ENCODE measurements around the gene EMC9. TPM values are rescaled to one million over a fixed set of nuclear protein-coding genes. Genes with fewer than 3 reads are reported as not detected.

The EMC9 gene
- total and polyA plus RNA-seq, 10 of the 15 experiments (the other 5 are each of a cell fraction or from before 2014, with no cell fraction given) = 15.3 to 60.5 (median 30.3) TPM

DNA sequence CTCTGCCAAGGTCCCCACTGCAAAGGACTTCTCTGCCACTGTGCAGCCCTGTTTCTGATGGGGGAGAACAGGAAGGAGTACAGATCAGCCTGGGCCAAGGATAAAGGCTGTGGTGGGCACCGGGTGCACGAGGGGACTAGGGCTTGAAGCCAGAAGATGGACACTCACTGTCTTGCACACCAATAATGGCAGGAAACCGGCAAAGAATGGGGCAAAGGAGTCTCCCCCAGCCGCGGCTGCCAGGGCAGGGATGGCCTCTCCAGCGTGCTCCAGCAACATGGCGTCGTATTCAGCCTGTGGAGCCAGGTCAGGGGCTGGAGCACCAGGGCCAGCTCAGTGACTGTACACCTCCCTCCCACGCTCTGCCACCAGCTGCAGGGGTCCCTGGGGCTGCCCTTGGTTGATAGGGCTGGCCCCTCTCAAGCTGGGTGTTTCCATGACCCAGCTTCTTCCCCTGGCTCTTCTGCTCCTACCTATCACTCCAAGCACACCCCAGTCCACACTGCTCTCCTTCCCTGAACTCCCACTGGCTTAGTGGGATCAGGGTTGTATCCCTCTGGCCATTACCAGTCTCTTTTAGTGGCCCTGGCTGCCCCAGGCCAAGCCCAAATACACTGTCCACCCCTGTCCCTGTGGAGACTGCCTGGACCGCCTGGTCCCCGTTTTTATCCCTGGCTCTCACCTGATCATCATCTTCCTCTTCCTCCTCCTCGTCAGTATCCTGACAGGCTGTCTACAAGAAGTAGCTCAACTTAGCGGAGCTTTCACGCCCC is 40.9 kb upstream of the EMC9 start (continued):
- peak; percentile 34 for TF ChIP-seq POLR2AphosphoS5 (IDR thresholded peaks at IDR 0.05; ENCODE audit: low read length)

DNA sequence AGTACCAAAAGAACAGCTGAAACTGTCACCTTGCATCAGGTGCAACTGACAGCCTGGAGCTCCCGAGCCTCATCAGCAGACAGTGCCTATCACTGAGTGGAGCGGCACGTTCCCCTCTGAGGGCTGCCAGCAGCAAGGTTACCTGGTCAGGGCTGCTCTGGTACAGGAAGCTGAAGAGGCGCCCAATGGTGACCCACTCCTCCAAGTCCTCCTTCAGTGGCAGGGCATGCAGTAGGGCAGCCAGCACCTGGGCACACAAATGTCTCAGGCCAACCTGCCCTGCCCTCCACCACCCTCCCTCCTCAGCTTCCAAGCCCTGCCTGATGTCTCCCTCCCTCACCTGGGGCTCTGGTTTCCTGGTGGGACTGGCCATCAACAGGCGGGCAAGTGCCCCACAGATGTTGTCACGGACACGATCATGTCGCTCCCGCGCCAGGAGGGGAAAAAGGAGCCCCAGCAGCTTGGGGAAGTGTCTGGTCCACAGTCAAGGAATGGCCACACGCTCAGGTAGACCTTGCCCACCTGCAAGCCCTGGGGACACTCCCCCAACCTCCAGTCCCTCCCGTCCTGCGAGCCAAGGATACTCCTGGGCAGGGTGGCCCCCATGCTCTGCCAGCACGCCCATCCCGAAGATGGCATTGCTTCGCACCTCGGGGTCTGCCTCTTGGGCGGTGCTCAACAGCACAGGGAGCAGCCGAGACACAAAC is 40.1 kb upstream of the EMC9 start:
- Histone ChIP-seq H2AFZ (ENCODE audit: control insufficient read depth, low read depth, low read length) (no peak overlapping the region), H3K4me2 (ENCODE audit: control insufficient read depth, insufficient read depth) (no peak overlapping the region), H3K4me1 (ENCODE audit: control insufficient read depth, insufficient read depth, low read length) (no peaks in the 10 kb centered on the region), H3K9ac (ENCODE audit: control insufficient read depth, insufficient read depth, low read length) (no peak overlapping the region), H3K4me3 (no peak overlapping the region), H3K27me3 (replicated peaks in 1 of 2; ENCODE audit: control insufficient read depth in 2 of 2, insufficient read depth in 2 of 2, low read length in 1 of 2) (no peaks in the 10 kb centered on the region), H3K9me3 (replicated peaks; ENCODE audit: control insufficient read depth, insufficient read depth, low read length) (no peaks in the 10 kb centered on the region), H4K20me1 (ENCODE audit: control insufficient read depth, insufficient read depth) (no peaks in the 10 kb centered on the region), H3K36me3 (ENCODE audit: control insufficient read depth in 2 of 2, insufficient read depth in 2 of 2, low read length in 1 of 2) (peaks cover 21 to 57% of the 10 kb centered on the region in 2 experiments), H3K27ac (ENCODE audit: control insufficient read depth, insufficient read depth) (no peak overlapping the region), H3K79me2 (ENCODE audit: control insufficient read depth, insufficient read depth, low read length) (peaks cover under 1% of the 10 kb centered on the region)
- no peak for FAIRE-seq
- intact Hi-C loops (cut with micrococcal nuclease; ENCODE audit: unreplicated experiment) (no loop called here), in situ Hi-C loops (cut with MboI) (no loop called here)
- TF ChIP-seq, protein P1, sequence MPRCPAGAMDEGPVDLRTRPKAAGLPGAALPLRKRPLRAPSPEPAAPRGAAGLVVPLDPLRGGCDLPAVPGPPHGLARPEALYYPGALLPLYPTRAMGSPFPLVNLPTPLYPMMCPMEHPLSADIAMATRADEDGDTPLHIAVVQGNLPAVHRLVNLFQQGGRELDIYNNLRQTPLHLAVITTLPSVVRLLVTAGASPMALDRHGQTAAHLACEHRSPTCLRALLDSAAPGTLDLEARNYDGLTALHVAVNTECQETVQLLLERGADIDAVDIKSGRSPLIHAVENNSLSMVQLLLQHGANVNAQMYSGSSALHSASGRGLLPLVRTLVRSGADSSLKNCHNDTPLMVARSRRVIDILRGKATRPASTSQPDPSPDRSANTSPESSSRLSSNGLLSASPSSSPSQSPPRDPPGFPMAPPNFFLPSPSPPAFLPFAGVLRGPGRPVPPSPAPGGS (IDR thresholded peaks at IDR 0.05; ENCODE audit: borderline replicate concordance, insufficient read depth, low read depth, low read length, poor library complexity, severe bottlenecking) = no peak
- TF ChIP-seq POLR2A (IDR thresholded peaks at IDR 0.05; ENCODE audit: low read depth, low read length) (peak; percentile 77), RFX5 (IDR thresholded peaks at IDR 0.05; ENCODE audit: low read depth, low read length) (no peak), POLR2AphosphoS5 (IDR thresholded peaks at IDR 0.05; ENCODE audit: low read length) (peak; percentile 56), ESRRA (IDR thresholded peaks at IDR 0.05; ENCODE audit: low read length) (no peak)
- RAD21 ChIA-PET (ENCODE audit: unreplicated experiment) = interaction anchor here (1.7 kb wide), 1 partner anchor 115 kb away, joined by 4 read pairs; no protein-coding TSS in a partner anchor
- DNase-seq (ENCODE audit: low read depth, low spot score) = no peak
- 87% methylated on average over 19 of the region's 19 CpGs for whole genome bisulfite sequencing (ENCODE audit: insufficient coverage, insufficient replicate concordance, low lambda C conversion rate, missing lambda C conversion rate)
- POLR2A ChIA-PET = interaction anchor here (1.6 kb wide), 1 partner anchor 20 kb away, joined by 6 read pairs; the partner anchor contains the start of gene IRF9
- SMC1A ChIA-PET (ENCODE audit: uncharacterized antibody, unreplicated experiment) = no interaction called here
- ATAC-seq = no peak
- no TSS peak for BruUV-seq (replicated peaks)
- CTCF ChIA-PET = interaction anchor here (1.0 kb wide), 1 partner anchor 32 kb away, joined by 5 read pairs; the partner anchor contains the start of gene CHMP4A
